Measurements from ENCODE around the gene ASPM. TPM values are rescaled to one million over a fixed set of nuclear protein-coding genes. Genes with fewer than 3 reads are reported as not detected.

Gene ASPM
- total RNA-seq, 1 donor: 5.1 TPM

DNA sequence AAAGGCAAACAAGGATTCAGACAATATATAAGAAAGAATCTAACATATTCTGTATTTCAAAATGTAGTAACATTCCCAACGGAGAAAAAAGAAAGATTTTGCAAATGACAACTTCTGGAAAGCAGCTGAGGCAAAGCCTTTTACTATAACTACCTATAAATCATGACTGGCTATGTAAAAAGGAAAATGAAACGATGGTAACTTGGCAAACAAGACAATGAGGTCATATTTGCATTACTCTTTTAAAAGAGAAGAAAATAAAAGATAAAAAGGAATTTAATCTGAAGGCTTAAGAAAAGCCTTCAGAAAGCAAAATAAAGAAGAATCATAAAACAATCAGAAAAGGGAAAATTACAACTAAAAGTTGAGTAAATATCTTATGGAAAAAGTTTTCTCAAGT, 25.1 kb upstream of the ASPM start:
- Histone ChIP-seq H3K79me2 (ENCODE audit: insufficient read depth, low read length) (no peaks in the 10 kb centered on the region), H3K4me3 (ENCODE audit: insufficient read depth, low read length) (no peak overlapping the region), H2AFZ (ENCODE audit: low read length) (no peak overlapping the region), H3K27me3 (ENCODE audit: insufficient read depth, low read length) (no peaks in the 10 kb centered on the region), H3K4me1 (ENCODE audit: insufficient read depth, low read length) (peaks cover 13% of the 10 kb centered on the region), H3K27ac (ENCODE audit: low read depth, low read length) (no peak overlapping the region), H4K20me1 (ENCODE audit: insufficient read depth, low read length) (no peaks in the 10 kb centered on the region), H3K9me3 (ENCODE audit: low read depth, low read length) (no peaks in the 10 kb centered on the region), H3K36me3 (ENCODE audit: insufficient read depth, low read length) (peaks cover 21% of the 10 kb centered on the region), H3K4me2 (ENCODE audit: insufficient read depth, low read length) (no peak overlapping the region)
- TF ChIP-seq CTCF (IDR thresholded peaks at IDR 0.05; ENCODE audit: extremely low read depth, low read depth, low read length): no peak
- no peak for DNase-seq (ENCODE audit: insufficient read length, low spot score, missing footprints)

DNA sequence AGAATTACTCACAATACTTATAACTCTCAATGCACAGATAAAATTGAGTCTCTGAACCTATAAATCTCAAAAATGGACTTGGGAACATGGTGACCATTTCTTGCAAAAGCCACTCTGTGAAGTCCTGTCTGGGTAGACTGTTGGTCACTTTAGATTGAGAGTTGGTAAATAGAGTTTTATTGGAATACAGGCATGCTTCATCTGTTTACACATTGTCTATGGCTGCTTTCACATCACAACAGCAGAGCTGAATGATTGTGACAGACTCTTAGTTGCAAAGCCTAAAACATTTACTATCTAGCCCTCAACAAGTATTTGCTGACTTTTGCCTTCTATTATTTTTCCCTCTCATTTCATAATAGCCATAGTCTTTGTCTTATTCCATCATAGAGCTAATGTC, 24.1 kb upstream of the ASPM start:
- no peak for DNase-seq (ENCODE audit: insufficient read length, low spot score, missing footprints)
- no peaks in the 10 kb centered on the region for H3K9me3 ChIP-seq (ENCODE audit: low read depth, low read length)
- no peaks in the 10 kb centered on the region for H4K20me1 ChIP-seq (ENCODE audit: insufficient read depth, low read length)
- no peaks in the 10 kb centered on the region for H3K79me2 ChIP-seq (ENCODE audit: insufficient read depth, low read length)
- peaks cover 12% of the 10 kb centered on the region for H3K4me1 ChIP-seq (ENCODE audit: insufficient read depth, low read length)
- no peak for TF ChIP-seq CTCF (IDR thresholded peaks at IDR 0.05; ENCODE audit: extremely low read depth, low read depth, low read length)
- H3K4me3 ChIP-seq (ENCODE audit: insufficient read depth, low read length): no peak overlapping the region
- no peak overlapping the region for H3K4me2 ChIP-seq (ENCODE audit: insufficient read depth, low read length)
- no peak overlapping the region for H2AFZ ChIP-seq (ENCODE audit: low read length)
- H3K36me3 ChIP-seq (ENCODE audit: insufficient read depth, low read length): peaks cover 22% of the 10 kb centered on the region
- H3K27me3 ChIP-seq (ENCODE audit: insufficient read depth, low read length): no peaks in the 10 kb centered on the region
- H3K27ac ChIP-seq (ENCODE audit: low read depth, low read length): no peak overlapping the region

DNA sequence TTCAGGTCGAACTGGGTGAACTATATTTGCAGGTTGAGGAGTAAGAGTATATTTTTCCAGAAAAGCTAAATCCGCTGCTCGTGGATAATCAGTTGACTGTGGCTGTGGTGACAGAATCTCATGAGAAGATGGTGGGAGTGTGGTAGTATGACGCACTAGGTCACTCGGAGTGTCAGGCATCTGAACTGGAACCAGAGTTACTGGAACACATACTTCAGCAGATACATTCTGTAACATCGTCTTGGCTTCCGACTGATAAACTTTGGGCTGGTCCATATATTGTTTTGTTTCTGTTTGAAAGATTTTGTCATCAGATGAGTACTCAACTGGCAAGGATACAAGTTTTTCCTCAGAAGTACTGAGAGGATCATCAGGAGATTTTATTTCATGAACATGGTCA, 13.0 kb upstream of the ASPM start:
- H3K4me1 ChIP-seq (ENCODE audit: insufficient read depth, low read length): no peaks in the 10 kb centered on the region
- H2AFZ ChIP-seq (ENCODE audit: low read length): no peak overlapping the region
- no peak for TF ChIP-seq CTCF (IDR thresholded peaks at IDR 0.05; ENCODE audit: extremely low read depth, low read depth, low read length)
- no peaks in the 10 kb centered on the region for H3K27me3 ChIP-seq (ENCODE audit: insufficient read depth, low read length)
- no peaks in the 10 kb centered on the region for H3K79me2 ChIP-seq (ENCODE audit: insufficient read depth, low read length)
- H3K4me2 ChIP-seq (ENCODE audit: insufficient read depth, low read length): no peak overlapping the region
- peak overlapping the region; percentile 8 for H3K27ac ChIP-seq (ENCODE audit: low read depth, low read length)
- no peaks in the 10 kb centered on the region for H3K9me3 ChIP-seq (ENCODE audit: low read depth, low read length)
- no peak for DNase-seq (ENCODE audit: insufficient read length, low spot score, missing footprints)
- H4K20me1 ChIP-seq (ENCODE audit: insufficient read depth, low read length): no peaks in the 10 kb centered on the region
- H3K36me3 ChIP-seq (ENCODE audit: insufficient read depth, low read length): peaks cover 22% of the 10 kb centered on the region
- no peak overlapping the region for H3K4me3 ChIP-seq (ENCODE audit: insufficient read depth, low read length)

- Histone ChIP-seq H3K4me2 (ENCODE audit: insufficient read depth, low read length) (no peak overlapping the region), H4K20me1 (ENCODE audit: insufficient read depth, low read length) (no peaks in the 10 kb centered on the region), H3K4me1 (ENCODE audit: insufficient read depth, low read length) (no peaks in the 10 kb centered on the region), H3K9me3 (ENCODE audit: low read depth, low read length) (no peaks in the 10 kb centered on the region), H2AFZ (ENCODE audit: low read length) (no peak overlapping the region), H3K36me3 (ENCODE audit: insufficient read depth, low read length) (peaks cover 22% of the 10 kb centered on the region), H3K27me3 (ENCODE audit: insufficient read depth, low read length) (no peaks in the 10 kb centered on the region), H3K79me2 (ENCODE audit: insufficient read depth, low read length) (no peaks in the 10 kb centered on the region), H3K4me3 (ENCODE audit: insufficient read depth, low read length) (no peak overlapping the region), H3K27ac (ENCODE audit: low read depth, low read length) (no peak overlapping the region)
- TF ChIP-seq CTCF (IDR thresholded peaks at IDR 0.05; ENCODE audit: extremely low read depth, low read depth, low read length): peak; percentile 25
- no peak for DNase-seq (ENCODE audit: insufficient read length, low spot score, missing footprints)
Measured at GRCh38 chr1:197156692-197157091, 10.2 kb upstream of the ASPM start.

Data from osteoblast (primary cell).